Measurements from ENCODE around the gene GPAT2. TPM values are rescaled to one million over a fixed set of nuclear protein-coding genes. Genes with fewer than 3 reads are reported as not detected.
"Not testable (repeated sequence)": the region's sequence is repeated elsewhere in the genome, so short reads cannot be mapped to it uniquely, and the experiment has no call there.

The GPAT2 gene
- total and polyA plus RNA-seq, 2 of the 13 experiments (the other 11 are each of a cell fraction or from before 2014, with no cell fraction given): not detected

GRCh38 chr2:96011129-96011455 is 23.6 kb downstream of the GPAT2 start:
- DNase-seq (ENCODE audit: low spot score); H3K9me3 ChIP-seq (ENCODE audit: low read length); intact Hi-C loops (cut with micrococcal nuclease; ENCODE audit: unreplicated experiment); H3K27ac ChIP-seq (ENCODE audit: extremely low read length, insufficient read depth, low read length); H3K4me1 ChIP-seq (ENCODE audit: insufficient read depth, low read length); BruUV-seq (replicated peaks); H3K9ac ChIP-seq (ENCODE audit: insufficient read depth, low read depth, low read length); H3K27me3 ChIP-seq (ENCODE audit: control insufficient read depth in 1 of 2, insufficient read depth in 2 of 2, low read length in 2 of 2); H3K4me2 ChIP-seq (ENCODE audit: low read depth, low read length); H3K36me3 ChIP-seq (replicated peaks in 1 of 2; ENCODE audit: control insufficient read depth in 1 of 2, insufficient read depth in 2 of 2, low read length in 2 of 2); H3K4me3 ChIP-seq (replicated peaks in 1 of 3; ENCODE audit: insufficient read depth in 1 of 3, low read depth in 2 of 3, low read length in 3 of 3); H4K20me1 ChIP-seq (ENCODE audit: insufficient read depth, low read length); POLR2A ChIA-PET; H2AFZ ChIP-seq (ENCODE audit: low read length); H3K79me2 ChIP-seq (ENCODE audit: insufficient read depth, low read length); CTCF ChIA-PET (ENCODE audit: low intra/inter-chr PET ratio, low total read pairs); TF ChIP-seq CREB1 (CRISPR knock-in tag; IDR thresholded peaks at IDR 0.05): not testable (repeated sequence)
- ATAC-seq: peak; percentile 35
- TF ChIP-seq, protein P1, sequence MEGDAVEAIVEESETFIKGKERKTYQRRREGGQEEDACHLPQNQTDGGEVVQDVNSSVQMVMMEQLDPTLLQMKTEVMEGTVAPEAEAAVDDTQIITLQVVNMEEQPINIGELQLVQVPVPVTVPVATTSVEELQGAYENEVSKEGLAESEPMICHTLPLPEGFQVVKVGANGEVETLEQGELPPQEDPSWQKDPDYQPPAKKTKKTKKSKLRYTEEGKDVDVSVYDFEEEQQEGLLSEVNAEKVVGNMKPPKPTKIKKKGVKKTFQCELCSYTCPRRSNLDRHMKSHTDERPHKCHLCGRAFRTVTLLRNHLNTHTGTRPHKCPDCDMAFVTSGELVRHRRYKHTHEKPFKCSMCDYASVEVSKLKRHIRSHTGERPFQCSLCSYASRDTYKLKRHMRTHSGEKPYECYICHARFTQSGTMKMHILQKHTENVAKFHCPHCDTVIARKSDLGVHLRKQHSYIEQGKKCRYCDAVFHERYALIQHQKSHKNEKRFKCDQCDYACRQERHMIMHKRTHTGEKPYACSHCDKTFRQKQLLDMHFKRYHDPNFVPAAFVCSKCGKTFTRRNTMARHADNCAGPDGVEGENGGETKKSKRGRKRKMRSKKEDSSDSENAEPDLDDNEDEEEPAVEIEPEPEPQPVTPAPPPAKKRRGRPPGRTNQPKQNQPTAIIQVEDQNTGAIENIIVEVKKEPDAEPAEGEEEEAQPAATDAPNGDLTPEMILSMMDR (CRISPR knock-in tag; IDR thresholded peaks at IDR 0.05): peak; percentile 7; the same call in 1 of the 2 replicates
- TF ChIP-seq CREB1 (IDR thresholded peaks at IDR 0.05): peak; percentile 19; the same call in 1 of the 2 replicates
- peak; percentile 28 for FAIRE-seq
- 11% methylated on average over 3 of the region's 4 CpGs for WGBS (ENCODE audit: low lambda C conversion rate)
- in situ Hi-C loops (cut with HindIII; ENCODE audit: extremely low pct_ligation_motif_present, low pct_unique_long_range_greater_than_20kb): loop anchor here (25.0 kb wide), 1 partner anchor 101 kb away; the partner anchor contains the start of gene ADRA2B

- H3K27ac ChIP-seq (ENCODE audit: extremely low read length, insufficient read depth, low read length); H3K9me3 ChIP-seq (ENCODE audit: low read length); H3K9ac ChIP-seq (ENCODE audit: insufficient read depth, low read depth, low read length); H4K20me1 ChIP-seq (ENCODE audit: insufficient read depth, low read length); CTCF ChIA-PET (ENCODE audit: low intra/inter-chr PET ratio, low total read pairs); FAIRE-seq; BruUV-seq (replicated peaks); intact Hi-C loops (cut with micrococcal nuclease; ENCODE audit: unreplicated experiment); H3K4me3 ChIP-seq (replicated peaks in 1 of 3; ENCODE audit: insufficient read depth in 1 of 3, low read depth in 2 of 3, low read length in 3 of 3); H2AFZ ChIP-seq (ENCODE audit: low read length); H3K4me2 ChIP-seq (ENCODE audit: low read depth, low read length); H3K4me1 ChIP-seq (ENCODE audit: insufficient read depth, low read length); H3K36me3 ChIP-seq (replicated peaks in 1 of 2; ENCODE audit: control insufficient read depth in 1 of 2, insufficient read depth in 2 of 2, low read length in 2 of 2); H3K27me3 ChIP-seq (ENCODE audit: control insufficient read depth in 1 of 2, insufficient read depth in 2 of 2, low read length in 2 of 2); POLR2A ChIA-PET; H3K79me2 ChIP-seq (ENCODE audit: insufficient read depth, low read length); TF ChIP-seq ATF7, CREB1 (CRISPR knock-in tag; IDR thresholded peaks at IDR 0.05): not testable (repeated sequence)
- TF ChIP-seq ATF7 (IDR thresholded peaks at IDR 0.05) (peak; percentile 33; the same call in 1 of the 2 replicates), CREB1 (IDR thresholded peaks at IDR 0.05) (peak; percentile 90)
- in situ Hi-C loops (cut with HindIII; ENCODE audit: extremely low pct_ligation_motif_present, low pct_unique_long_range_greater_than_20kb): loop anchor here (25.0 kb wide), 1 partner anchor 102 kb away; the partner anchor contains the start of gene ADRA2B
- WGBS (ENCODE audit: low lambda C conversion rate): 52% methylated on average over 6 of the region's 65 CpGs
- DNase-seq (ENCODE audit: low spot score): peak; percentile 23
- ATAC-seq: peak; percentile 86
Observed at GRCh38 chr2:96010320-96011128, 24.2 kb downstream of the GPAT2 start.

DNA sequence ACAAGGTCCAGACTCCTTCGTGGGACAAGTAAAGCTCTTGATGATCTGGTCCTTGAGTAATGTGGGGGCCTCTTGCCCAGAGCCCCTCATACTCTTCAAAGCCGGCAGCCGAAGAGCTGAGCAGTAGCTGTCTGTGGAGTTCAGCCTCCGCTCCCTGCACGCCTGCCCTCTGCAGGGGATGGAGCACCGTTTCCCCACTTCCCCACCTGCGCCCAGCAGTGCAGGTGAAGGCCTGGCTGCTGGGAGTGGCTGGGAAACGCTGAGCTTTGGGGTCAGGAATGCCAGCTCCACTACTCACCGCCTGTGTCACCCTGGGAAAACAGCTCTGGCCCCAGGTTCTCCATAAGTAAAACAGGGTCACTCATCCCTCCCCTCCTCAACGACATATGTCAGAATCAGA is 24.9 kb downstream of the GPAT2 start:
- POLR2A ChIA-PET; H3K9ac ChIP-seq (ENCODE audit: insufficient read depth, low read depth, low read length); H3K27ac ChIP-seq (ENCODE audit: extremely low read length, insufficient read depth, low read length); H4K20me1 ChIP-seq (ENCODE audit: insufficient read depth, low read length); DNase-seq (ENCODE audit: low spot score); CTCF ChIA-PET (ENCODE audit: low intra/inter-chr PET ratio, low total read pairs); H3K36me3 ChIP-seq (replicated peaks in 1 of 2; ENCODE audit: control insufficient read depth in 1 of 2, insufficient read depth in 2 of 2, low read length in 2 of 2); H2AFZ ChIP-seq (ENCODE audit: low read length); BruUV-seq (replicated peaks); intact Hi-C loops (cut with micrococcal nuclease; ENCODE audit: unreplicated experiment); H3K4me2 ChIP-seq (ENCODE audit: low read depth, low read length); H3K79me2 ChIP-seq (ENCODE audit: insufficient read depth, low read length); FAIRE-seq; H3K27me3 ChIP-seq (ENCODE audit: control insufficient read depth in 1 of 2, insufficient read depth in 2 of 2, low read length in 2 of 2); H3K9me3 ChIP-seq (ENCODE audit: low read length); H3K4me1 ChIP-seq (ENCODE audit: insufficient read depth, low read length); H3K4me3 ChIP-seq (replicated peaks in 1 of 3; ENCODE audit: insufficient read depth in 1 of 3, low read depth in 2 of 3, low read length in 3 of 3): not testable (repeated sequence)
- peak; percentile 38 for ATAC-seq
- 46% methylated on average over 6 of the region's 10 CpGs for WGBS (ENCODE audit: low lambda C conversion rate)
- in situ Hi-C loops (cut with HindIII; ENCODE audit: extremely low pct_ligation_motif_present, low pct_unique_long_range_greater_than_20kb): loop anchor here (25.0 kb wide), 1 partner anchor 102 kb away; the partner anchor contains the start of gene ADRA2B

Data from HepG2 (cell line).